Neural cell (in vitro differentiated cells): Measurements from ENCODE around the gene MYOM1. TPM values are rescaled to one million over a fixed set of nuclear protein-coding genes. Genes with fewer than 3 reads are reported as not detected.

Experiments
- H2AFZ ChIP-seq: fragments of 200-600, 300-800 bp; sonication (generic), shearing (Covaris generic); 2 replicates; pipeline ENCODE4 v1.6.0; 2014; ENCODE audit warnings: low read depth, mild to moderate bottlenecking, antibody characterized with exemption, low read length, moderate library complexity
- H3F3A ChIP-seq: fragments of 200-600 bp; shearing (Covaris generic); 2 replicates; pipeline ENCODE4 v1.6.1; 2016; ENCODE audit warnings: mild to moderate bottlenecking, moderate library complexity, mixed read lengths, antibody characterized with exemption, low read length; ENCODE audit not compliant: insufficient read depth, poor library complexity, severe bottlenecking
- H3K27ac ChIP-seq: fragments of 200-600, 300-800 bp; sonication (generic), shearing (Covaris generic); 2 replicates; pipeline ENCODE4 v1.5.1; 2014; ENCODE audit warnings: mild to moderate bottlenecking, low read length, moderate library complexity
- H3K27me3 ChIP-seq: fragments of 300-800, 200-600 bp; sonication (generic), shearing (Covaris generic); 2 replicates; pipeline ENCODE4 v1.6.0; 2014; ENCODE audit warnings: mild to moderate bottlenecking, low read depth, low read length, moderate library complexity; ENCODE audit not compliant: insufficient read depth
- H3K36me3 ChIP-seq: fragments of 300-800, 200-600 bp; sonication (generic), shearing (Covaris generic); 2 replicates; pipeline ENCODE4 v1.5.1; 2014; ENCODE audit warnings: mild to moderate bottlenecking, antibody characterized with exemption, low read length, moderate library complexity; ENCODE audit not compliant: insufficient read depth
- H3K4me2 ChIP-seq: fragments of 300-800, 200-600 bp; sonication (generic), shearing (Covaris generic); 2 replicates; pipeline ENCODE4 v1.6.0; 2014; ENCODE audit warnings: mild to moderate bottlenecking, low read length
- H3K4me3 ChIP-seq: fragments of 300-800, 200-600 bp; sonication (generic), shearing (Covaris generic); 2 replicates; pipeline ENCODE4 v1.5.1; 2014; ENCODE audit warnings: mild to moderate bottlenecking, low read length, moderate library complexity
- H3K79me2 ChIP-seq: fragments of 200-600 bp; shearing (Covaris generic); replicated peaks from 2 replicates; pipeline ENCODE4 v1.6.0; 2014; ENCODE audit warnings: mild to moderate bottlenecking, low read length, moderate library complexity; ENCODE audit not compliant: insufficient read depth
- H3K9ac ChIP-seq: fragments of 300-800, 200-600 bp; sonication (generic), shearing (Covaris generic); 2 replicates; pipeline ENCODE4 v1.6.1; 2016; ENCODE audit warnings: mild to moderate bottlenecking, low read length, mixed read lengths
- H3K9me2 ChIP-seq: fragments of 200-600 bp; shearing (Covaris generic); 2 replicates; pipeline ENCODE4 v1.6.1; 2016; ENCODE audit warnings: mild to moderate bottlenecking, low read length, mixed read lengths; ENCODE audit not compliant: insufficient read depth
- H3K9me3 ChIP-seq: fragments of 200-600, 300-800 bp; sonication (generic), shearing (Covaris generic); 2 replicates; pipeline ENCODE4 v1.6.1; 2016; ENCODE audit warnings: mild to moderate bottlenecking, mixed run types, low read length, moderate library complexity, mixed read lengths
- H4K20me1 ChIP-seq: fragments of 200-600 bp; shearing (Covaris generic); 2 replicates; pipeline ENCODE4 v1.6.1; 2016; ENCODE audit warnings: mild to moderate bottlenecking, mixed run types; ENCODE audit not compliant: insufficient read depth
- EP300 ChIP-seq: fragments of 450-650 bp; conservative IDR thresholded peaks from 2 replicates; pipeline ENCODE4 v1.6.1; 2014; ENCODE audit warnings: antibody characterized with exemption, mild to moderate bottlenecking, moderate library complexity; ENCODE audit not compliant: poor library complexity, severe bottlenecking
- EZH2 ChIP-seq: fragments of 200-600, 300-800 bp; shearing (Covaris generic), sonication (generic); IDR thresholded peaks from 2 replicates; pipeline ENCODE4 v1.6.1; 2014; ENCODE audit warnings: antibody characterized with exemption, low read length, borderline replicate concordance, mild to moderate bottlenecking; ENCODE audit not compliant: insufficient read depth, poor library complexity, severe bottlenecking
- MXI1 ChIP-seq: fragments of 450-650 bp; conservative IDR thresholded peaks from 2 replicates; pipeline ENCODE4 v1.6.1; 2014; ENCODE audit warnings: antibody characterized with exemption, mild to moderate bottlenecking; ENCODE audit not compliant: poor library complexity, severe bottlenecking
- POLR2AphosphoS5 ChIP-seq: IDR thresholded peaks from 2 replicates; pipeline ENCODE4 v1.6.1; 2012
- RAD21 ChIP-seq: fragments of 450-650 bp; conservative IDR thresholded peaks from 2 replicates; pipeline ENCODE4 v1.6.1; 2014; ENCODE audit warnings: antibody characterized with exemption, mild to moderate bottlenecking, moderate library complexity
- SMC3 ChIP-seq: fragments of 450-650 bp; conservative IDR thresholded peaks from 2 replicates; pipeline ENCODE4 v1.6.1; 2014; ENCODE audit warnings: antibody characterized with exemption, mild to moderate bottlenecking, moderate library complexity; ENCODE audit not compliant: poor library complexity
- TAF1 ChIP-seq: IDR thresholded peaks from 2 replicates; pipeline ENCODE4 v1.6.1; 2012; ENCODE audit warnings: low read depth
- polyA plus RNA-seq: library from polyadenylated mRNA; depleted of rRNA; stranded (reverse); fragments of >200 nt; gene quantifications from 2 replicates; pipeline ENCODE4 v1.2.3, GENCODE V29; 2014
- TF ChIP-seq, protein P1 (sequence below): fragments of 450-650 bp; IDR thresholded peaks from 2 replicates; pipeline ENCODE4 v1.5.1; 2014; ENCODE audit warnings: antibody characterized with exemption, mild to moderate bottlenecking, moderate library complexity; ENCODE audit not compliant: poor library complexity, severe bottlenecking
- TF ChIP-seq, protein P2 (sequence below): IDR thresholded peaks from 2 replicates; pipeline ENCODE4 v1.6.1; 2012; ENCODE audit warnings: borderline replicate concordance

The MYOM1 gene
- polyA plus RNA-seq, 1 donor from 2014 or later, result 1.7 TPM

DNA sequence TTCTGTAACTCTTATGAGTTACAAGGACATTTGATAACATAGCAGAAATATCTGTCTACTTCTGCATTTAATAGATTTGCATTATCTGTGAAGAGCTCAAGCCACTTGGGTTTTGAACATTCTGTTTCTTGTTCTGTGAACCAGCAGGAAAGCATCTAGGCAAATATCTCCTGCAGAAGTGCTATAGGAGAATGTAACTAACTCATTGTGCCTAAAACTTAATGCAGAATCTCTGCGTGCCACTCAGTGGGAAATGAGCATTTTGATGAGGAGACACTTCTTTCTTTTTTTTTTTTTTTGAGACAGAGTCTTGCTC lies 63.5 kb downstream of the MYOM1 start:
- Histone ChIP-seq H4K20me1 (no peaks in the 10 kb centered on the region), H3K79me2 (no peaks in the 10 kb centered on the region), H3K9ac (no peak overlapping the region), H3F3A (no peaks in the 10 kb centered on the region), H3K36me3 (no peaks in the 10 kb centered on the region), H3K4me3 (no peak overlapping the region), H3K4me2 (no peak overlapping the region), H3K27me3 (no peaks in the 10 kb centered on the region), H2AFZ (no peak overlapping the region), H3K27ac (no peak overlapping the region), H3K9me3 (no peaks in the 10 kb centered on the region), H3K9me2 (no peaks in the 10 kb centered on the region)
- no peak for TF ChIP-seq EZH2

DNA sequence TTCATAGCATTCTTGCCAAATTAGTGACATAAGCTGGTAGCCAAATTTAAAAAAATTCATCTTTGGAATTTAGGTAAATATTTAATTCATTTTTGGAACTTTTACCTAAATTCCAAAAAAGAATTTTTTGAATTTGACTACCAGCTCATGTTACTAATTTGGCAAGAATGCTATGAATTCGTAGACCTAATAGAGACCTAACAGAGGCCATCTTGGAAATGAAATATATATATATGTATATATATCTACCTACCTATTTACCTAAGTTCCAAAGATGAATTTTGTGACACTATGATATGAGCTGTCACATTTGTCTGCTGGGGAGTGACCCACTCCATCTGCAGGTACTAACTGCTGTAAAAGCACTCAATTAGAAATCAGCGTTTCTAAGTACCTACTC lies 65.6 kb downstream of the MYOM1 start:
- TF ChIP-seq TAF1 (no peak), EP300 (no peak), RAD21 (no peak), MXI1 (no peak), SMC3 (no peak)
- TF ChIP-seq, protein P1, sequence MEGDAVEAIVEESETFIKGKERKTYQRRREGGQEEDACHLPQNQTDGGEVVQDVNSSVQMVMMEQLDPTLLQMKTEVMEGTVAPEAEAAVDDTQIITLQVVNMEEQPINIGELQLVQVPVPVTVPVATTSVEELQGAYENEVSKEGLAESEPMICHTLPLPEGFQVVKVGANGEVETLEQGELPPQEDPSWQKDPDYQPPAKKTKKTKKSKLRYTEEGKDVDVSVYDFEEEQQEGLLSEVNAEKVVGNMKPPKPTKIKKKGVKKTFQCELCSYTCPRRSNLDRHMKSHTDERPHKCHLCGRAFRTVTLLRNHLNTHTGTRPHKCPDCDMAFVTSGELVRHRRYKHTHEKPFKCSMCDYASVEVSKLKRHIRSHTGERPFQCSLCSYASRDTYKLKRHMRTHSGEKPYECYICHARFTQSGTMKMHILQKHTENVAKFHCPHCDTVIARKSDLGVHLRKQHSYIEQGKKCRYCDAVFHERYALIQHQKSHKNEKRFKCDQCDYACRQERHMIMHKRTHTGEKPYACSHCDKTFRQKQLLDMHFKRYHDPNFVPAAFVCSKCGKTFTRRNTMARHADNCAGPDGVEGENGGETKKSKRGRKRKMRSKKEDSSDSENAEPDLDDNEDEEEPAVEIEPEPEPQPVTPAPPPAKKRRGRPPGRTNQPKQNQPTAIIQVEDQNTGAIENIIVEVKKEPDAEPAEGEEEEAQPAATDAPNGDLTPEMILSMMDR, result no peak
- no peak overlapping the region for H3K4me2 ChIP-seq

DNA sequence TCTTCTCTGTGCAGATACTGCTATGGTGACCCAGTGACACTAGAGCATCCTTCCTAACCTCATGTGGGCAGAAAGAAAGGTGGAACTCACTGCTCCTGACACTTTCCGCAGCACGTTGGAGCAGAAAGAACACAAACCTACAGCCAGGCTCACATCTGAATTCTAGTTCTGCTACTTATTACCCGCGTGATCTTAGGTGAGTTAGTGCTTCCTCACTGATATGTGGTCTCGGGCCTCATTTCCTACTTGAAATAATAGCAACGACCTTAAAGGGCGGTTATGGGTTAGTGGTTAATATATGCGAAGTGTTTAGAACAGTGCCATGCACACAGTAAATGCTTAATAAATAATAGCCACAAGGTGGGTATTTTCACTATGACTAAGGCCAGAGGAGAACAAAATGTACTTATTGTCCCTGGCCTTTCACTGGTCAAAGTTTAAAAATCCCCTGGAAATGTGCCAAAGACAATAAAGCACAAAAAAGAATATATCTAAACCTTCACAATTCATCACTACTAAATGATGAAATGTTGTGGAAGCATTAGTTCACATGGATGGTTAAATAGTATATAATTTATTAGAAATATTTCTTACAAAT lies 66.6 kb downstream of the MYOM1 start:
- no peaks in the 10 kb centered on the region for H3K36me3 ChIP-seq
- H3K27me3 ChIP-seq, result no peaks in the 10 kb centered on the region
- H3K9ac ChIP-seq, result no peak overlapping the region
- no peak overlapping the region for H2AFZ ChIP-seq
- H3K4me3 ChIP-seq, result no peak overlapping the region
- no peaks in the 10 kb centered on the region for H3K9me2 ChIP-seq
- TF ChIP-seq, protein P2, sequence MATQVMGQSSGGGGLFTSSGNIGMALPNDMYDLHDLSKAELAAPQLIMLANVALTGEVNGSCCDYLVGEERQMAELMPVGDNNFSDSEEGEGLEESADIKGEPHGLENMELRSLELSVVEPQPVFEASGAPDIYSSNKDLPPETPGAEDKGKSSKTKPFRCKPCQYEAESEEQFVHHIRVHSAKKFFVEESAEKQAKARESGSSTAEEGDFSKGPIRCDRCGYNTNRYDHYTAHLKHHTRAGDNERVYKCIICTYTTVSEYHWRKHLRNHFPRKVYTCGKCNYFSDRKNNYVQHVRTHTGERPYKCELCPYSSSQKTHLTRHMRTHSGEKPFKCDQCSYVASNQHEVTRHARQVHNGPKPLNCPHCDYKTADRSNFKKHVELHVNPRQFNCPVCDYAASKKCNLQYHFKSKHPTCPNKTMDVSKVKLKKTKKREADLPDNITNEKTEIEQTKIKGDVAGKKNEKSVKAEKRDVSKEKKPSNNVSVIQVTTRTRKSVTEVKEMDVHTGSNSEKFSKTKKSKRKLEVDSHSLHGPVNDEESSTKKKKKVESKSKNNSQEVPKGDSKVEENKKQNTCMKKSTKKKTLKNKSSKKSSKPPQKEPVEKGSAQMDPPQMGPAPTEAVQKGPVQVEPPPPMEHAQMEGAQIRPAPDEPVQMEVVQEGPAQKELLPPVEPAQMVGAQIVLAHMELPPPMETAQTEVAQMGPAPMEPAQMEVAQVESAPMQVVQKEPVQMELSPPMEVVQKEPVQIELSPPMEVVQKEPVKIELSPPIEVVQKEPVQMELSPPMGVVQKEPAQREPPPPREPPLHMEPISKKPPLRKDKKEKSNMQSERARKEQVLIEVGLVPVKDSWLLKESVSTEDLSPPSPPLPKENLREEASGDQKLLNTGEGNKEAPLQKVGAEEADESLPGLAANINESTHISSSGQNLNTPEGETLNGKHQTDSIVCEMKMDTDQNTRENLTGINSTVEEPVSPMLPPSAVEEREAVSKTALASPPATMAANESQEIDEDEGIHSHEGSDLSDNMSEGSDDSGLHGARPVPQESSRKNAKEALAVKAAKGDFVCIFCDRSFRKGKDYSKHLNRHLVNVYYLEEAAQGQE, result no peak
- TF ChIP-seq TAF1 (no peak), RAD21 (no peak), MXI1 (no peak), EZH2 (no peak), EP300 (no peak), SMC3 (no peak), POLR2AphosphoS5 (no peak)
- TF ChIP-seq, protein P1, result no peak
- H3K79me2 ChIP-seq, result no peaks in the 10 kb centered on the region
- H3F3A ChIP-seq, result no peaks in the 10 kb centered on the region
- H4K20me1 ChIP-seq, result no peaks in the 10 kb centered on the region
- no peak overlapping the region for H3K4me2 ChIP-seq
- H3K27ac ChIP-seq, result no peak overlapping the region
- no peaks in the 10 kb centered on the region for H3K9me3 ChIP-seq

More for the DNA sequence above, 65.6 kb downstream of the MYOM1 start:
- no peaks in the 10 kb centered on the region for H3K79me2 ChIP-seq
- H3K27ac ChIP-seq, result no peak overlapping the region
- H3K9me3 ChIP-seq, result no peaks in the 10 kb centered on the region
- H4K20me1 ChIP-seq, result no peaks in the 10 kb centered on the region
- H3F3A ChIP-seq, result no peaks in the 10 kb centered on the region
- no peak overlapping the region for H2AFZ ChIP-seq
- no peaks in the 10 kb centered on the region for H3K36me3 ChIP-seq
- no peak overlapping the region for H3K4me3 ChIP-seq
- H3K9ac ChIP-seq, result no peak overlapping the region
- no peaks in the 10 kb centered on the region for H3K9me2 ChIP-seq
- H3K27me3 ChIP-seq, result no peaks in the 10 kb centered on the region
